ENCODE data around the gene CHRNA4. TPM values are rescaled to one million over a fixed set of nuclear protein-coding genes. Genes with fewer than 3 reads are reported as not detected.

Gene CHRNA4
- total RNA-seq, 4 donors from 2014 or later = not detected

GRCh38 chr20:63351811-63352591, 9.1 kb downstream of the CHRNA4 start:
- no peak for DNase-seq
- Histone ChIP-seq H3K27me3 (no peaks in the 10 kb centered on the region), H3K4me1 (no peaks in the 10 kb centered on the region), H3K27ac (no peak overlapping the region), H3K9me3 (no peaks in the 10 kb centered on the region), H3K36me3 (no peaks in the 10 kb centered on the region), H3K4me3 (no peak overlapping the region)
- TF ChIP-seq CTCF (IDR thresholded peaks at IDR 0.05) = no peak

GRCh38 chr20:63351326-63351700, 9.8 kb downstream of the CHRNA4 start:
- no peak overlapping the region for H3K27ac ChIP-seq
- H3K4me1 ChIP-seq = no peaks in the 10 kb centered on the region
- DNase-seq = no peak
- no peaks in the 10 kb centered on the region for H3K36me3 ChIP-seq
- no peaks in the 10 kb centered on the region for H3K9me3 ChIP-seq
- H3K27me3 ChIP-seq = no peaks in the 10 kb centered on the region
- TF ChIP-seq POLR2A (IDR thresholded peaks at IDR 0.05) (no peak), CTCF (IDR thresholded peaks at IDR 0.05) (no peak)
- H3K4me3 ChIP-seq = no peak overlapping the region

GRCh38 chr20:63350597-63351325, 10.4 kb downstream of the CHRNA4 start:
- Histone ChIP-seq H3K27ac (no peak overlapping the region), H3K9me3 (no peaks in the 10 kb centered on the region), H3K4me3 (no peak overlapping the region), H3K27me3 (no peaks in the 10 kb centered on the region), H3K36me3 (no peaks in the 10 kb centered on the region), H3K4me1 (no peaks in the 10 kb centered on the region)
- no peak for TF ChIP-seq CTCF (IDR thresholded peaks at IDR 0.05)
- no peak for TF ChIP-seq POLR2A (IDR thresholded peaks at IDR 0.05)
- no peak for DNase-seq

GRCh38 chr20:63350196-63350595, 11.0 kb downstream of the CHRNA4 start:
- Histone ChIP-seq H3K27ac (no peak overlapping the region), H3K4me1 (no peaks in the 10 kb centered on the region), H3K36me3 (no peaks in the 10 kb centered on the region), H3K9me3 (no peaks in the 10 kb centered on the region), H3K27me3 (no peaks in the 10 kb centered on the region), H3K4me3 (no peak overlapping the region)
- DNase-seq = no peak
- TF ChIP-seq CTCF (IDR thresholded peaks at IDR 0.05) (no peak), POLR2A (IDR thresholded peaks at IDR 0.05) (no peak)

- no peak overlapping the region for H3K4me3 ChIP-seq
- no peak for DNase-seq
- H3K4me1 ChIP-seq = no peaks in the 10 kb centered on the region
- no peak for TF ChIP-seq CTCF (IDR thresholded peaks at IDR 0.05)
- no peak for TF ChIP-seq POLR2A (IDR thresholded peaks at IDR 0.05)
- no peaks in the 10 kb centered on the region for H3K9me3 ChIP-seq
- H3K36me3 ChIP-seq = no peaks in the 10 kb centered on the region
- no peaks in the 10 kb centered on the region for H3K27me3 ChIP-seq
- H3K27ac ChIP-seq = no peak overlapping the region
Measured at GRCh38 chr20:63349516-63349895, 11.6 kb downstream of the CHRNA4 start.
